NCI-H1694 treated with DMSO at 0.1 percent for 48 hours (cell line): ENCODE data around the gene TGFB2.

ENCODE experiments used
- DNase-seq: peaks from one replicate; lab custom pipeline; 2025; lab: John Stamatoyannopoulos, UW

TGFB2 gene

GRCh38 chr1:218390618-218391017 lies 45.5 kb downstream of the TGFB2 start:
- peak; percentile 2 for DNase-seq

GRCh38 chr1:218392780-218393179 lies 47.6 kb downstream of the TGFB2 start:
- no peak for DNase-seq

GRCh38 chr1:218394416-218394815 lies 49.3 kb downstream of the TGFB2 start:
- DNase-seq: no peak

- no peak for DNase-seq
Observed at GRCh38 chr1:218394989-218395388, 49.9 kb downstream of the TGFB2 start.

- DNase-seq: no peak
Observed at GRCh38 chr1:218395916-218396315, 50.8 kb downstream of the TGFB2 start.

GRCh38 chr1:218397752-218398339 lies 52.7 kb downstream of the TGFB2 start:
- no peak for DNase-seq

GRCh38 chr1:218400624-218401023 lies 55.5 kb downstream of the TGFB2 start:
- no peak for DNase-seq

- no peak for DNase-seq
Observed at GRCh38 chr1:218401441-218401997, 56.4 kb downstream of the TGFB2 start.

- no peak for DNase-seq
Observed at GRCh38 chr1:218401998-218402785, 57.1 kb downstream of the TGFB2 start.

GRCh38 chr1:218402786-218403120 lies 57.6 kb downstream of the TGFB2 start:
- DNase-seq: no peak

- DNase-seq: no peak
Observed at GRCh38 chr1:218403300-218403699, 58.2 kb downstream of the TGFB2 start.

- DNase-seq: no peak
Observed at GRCh38 chr1:218407630-218408029, 62.5 kb downstream of the TGFB2 start.

- no peak for DNase-seq
Observed at GRCh38 chr1:218408135-218408534, 63.0 kb downstream of the TGFB2 start.

GRCh38 chr1:218408942-218409341 lies 63.8 kb downstream of the TGFB2 start:
- no peak for DNase-seq

GRCh38 chr1:218409946-218410510 lies 64.9 kb downstream of the TGFB2 start:
- DNase-seq: no peak

GRCh38 chr1:218411101-218411500 lies 66.0 kb downstream of the TGFB2 start:
- DNase-seq: no peak

GRCh38 chr1:218412171-218412570 lies 67.0 kb downstream of the TGFB2 start:
- DNase-seq: no peak

GRCh38 chr1:218413179-218413578 lies 68.0 kb downstream of the TGFB2 start:
- no peak for DNase-seq

- no peak for DNase-seq
Observed at GRCh38 chr1:218414060-218414728, 69.1 kb downstream of the TGFB2 start.

- no peak for DNase-seq
Observed at GRCh38 chr1:218415726-218416125, 70.6 kb downstream of the TGFB2 start.

- DNase-seq: no peak
Observed at GRCh38 chr1:218421531-218421930, 76.4 kb downstream of the TGFB2 start.

- no peak for DNase-seq
Observed at GRCh38 chr1:218424502-218424901, 79.4 kb downstream of the TGFB2 start.
